HEK293T (cell line): ENCODE data around the gene MED15.

Experiments used
- CTCF ChIA-PET: fragments of 350-600 bp; formaldehyde crosslinking; extraction: SDS; loops from one replicate; lab custom pipeline; 2021; ENCODE audit warnings: antibody characterized with exemption, inconsistent platforms; lab: Yijun Ruan, JAX
- POLR2A ChIA-PET: fragments of 350-600 bp; formaldehyde crosslinking; extraction: SDS; loops from one replicate; lab custom pipeline; 2020; ENCODE audit warnings: antibody characterized with exemption, inconsistent platforms; lab: Yijun Ruan, JAX
- DNase-seq: peaks from one replicate; pipeline ENCODE4 v3.0.0; 2012; ENCODE audit warnings: mixed read lengths; ENCODE audit errors: extremely low spot score
- ARNT ChIP-seq: fragments of 450-650 bp; IDR thresholded peaks from 2 replicates; pipeline ENCODE4 v1.6.1; 2017; ENCODE audit warnings: mild to moderate bottlenecking
- BHLHE40 ChIP-seq: fragments of 450-650 bp; IDR thresholded peaks from 2 replicates; pipeline ENCODE4 v1.6.1; 2016; ENCODE audit warnings: mild to moderate bottlenecking, moderate library complexity, borderline replicate concordance
- CTBP1 ChIP-seq: fragments of 450-650 bp; IDR thresholded peaks from 2 replicates; pipeline ENCODE4 v1.6.1; 2016; ENCODE audit warnings: borderline replicate concordance
- ELF4 ChIP-seq: fragments of 450-650 bp; IDR thresholded peaks from 2 replicates; pipeline ENCODE4 v1.6.1; 2017; ENCODE audit warnings: antibody characterized with exemption
- FOXA1 ChIP-seq: fragments of 450-650 bp; IDR thresholded peaks from 2 replicates; pipeline ENCODE4 v1.6.1; 2016; ENCODE audit warnings: mild to moderate bottlenecking
- FOXK2 ChIP-seq: fragments of 450-650 bp; IDR thresholded peaks from 2 replicates; pipeline ENCODE4 v1.6.1; 2016; ENCODE audit warnings: mild to moderate bottlenecking
- FOXM1 ChIP-seq: fragments of 450-650 bp; IDR thresholded peaks from 2 replicates; pipeline ENCODE4 v1.6.1; 2017; ENCODE audit warnings: mild to moderate bottlenecking, borderline replicate concordance
- HDGF ChIP-seq: fragments of 450-650 bp; IDR thresholded peaks from 2 replicates; pipeline ENCODE4 v1.6.1; 2017; ENCODE audit warnings: antibody characterized with exemption, borderline replicate concordance
- L3MBTL2 ChIP-seq: fragments of 450-650 bp; conservative IDR thresholded peaks from 2 replicates; pipeline ENCODE4 v1.6.1; 2016; ENCODE audit warnings: mild to moderate bottlenecking
- LEF1 ChIP-seq: fragments of 450-650 bp; IDR thresholded peaks from 2 replicates; pipeline ENCODE4 v1.6.1; 2017; ENCODE audit warnings: mild to moderate bottlenecking, borderline replicate concordance
- NFRKB ChIP-seq: fragments of 450-650 bp; IDR thresholded peaks from 2 replicates; pipeline ENCODE4 v1.6.1; 2016; ENCODE audit warnings: mild to moderate bottlenecking, moderate library complexity
- PKNOX1 ChIP-seq: fragments of 450-650 bp; IDR thresholded peaks from 2 replicates; pipeline ENCODE4 v1.6.1; 2016
- SP1 ChIP-seq: fragments of 450-650 bp; IDR thresholded peaks from 2 replicates; pipeline ENCODE4 v1.6.1; 2017
- SUZ12 ChIP-seq: fragments of 450-650 bp; IDR thresholded peaks from 2 replicates; pipeline ENCODE4 v1.6.1; 2016; ENCODE audit warnings: mild to moderate bottlenecking
- TARDBP ChIP-seq: fragments of 450-650 bp; IDR thresholded peaks from 2 replicates; pipeline ENCODE4 v1.6.1; 2016
- ZNF384 ChIP-seq: fragments of 450-650 bp; IDR thresholded peaks from 2 replicates; pipeline ENCODE4 v1.6.1; 2016

The MED15 gene

GRCh38 chr22:20525048-20525447 is 17.6 kb downstream of the MED15 start:
- TF ChIP-seq ARNT (no peak), CTBP1 (no peak), L3MBTL2 (no peak), LEF1 (no peak), SUZ12 (no peak), ZNF384 (no peak)
- CTCF ChIA-PET: no interaction called here
- POLR2A ChIA-PET: no interaction called here
- DNase-seq: no peak

GRCh38 chr22:20526305-20526627 is 18.9 kb downstream of the MED15 start:
- DNase-seq: no peak
- TF ChIP-seq FOXM1 (no peak), NFRKB (no peak), FOXA1 (no peak), ZNF384 (no peak), SUZ12 (no peak), PKNOX1 (no peak), ARNT (no peak), TARDBP (no peak), L3MBTL2 (no peak), BHLHE40 (no peak), FOXK2 (no peak), CTBP1 (no peak), LEF1 (no peak), SP1 (no peak), ELF4 (no peak), HDGF (no peak)
- CTCF ChIA-PET: no interaction called here
- POLR2A ChIA-PET: no interaction called here

- DNase-seq: peak; percentile 11
- no peak for TF ChIP-seq NFRKB
- TF ChIP-seq TARDBP: no peak
- TF ChIP-seq PKNOX1: no peak
- ChIA-PET POLR2A (no interaction called here), CTCF (interaction anchor here (0.6 kb wide), 1 partner anchor 108 kb away, joined by 3 read pairs; no protein-coding TSS in a partner anchor)
These were observed 19.4 kb downstream of the MED15 start for GRCh38 chr22:20526628-20527355.

GRCh38 chr22:20528405-20528978 is 21.1 kb downstream of the MED15 start:
- no peak for TF ChIP-seq LEF1
- no peak for TF ChIP-seq L3MBTL2
- TF ChIP-seq SUZ12: no peak
- no peak for TF ChIP-seq BHLHE40
- TF ChIP-seq NFRKB: no peak
- no peak for TF ChIP-seq ELF4
- TF ChIP-seq FOXA1: no peak
- ChIA-PET POLR2A (no interaction called here), CTCF (no interaction called here)
- DNase-seq: no peak

- no peak for DNase-seq
- POLR2A ChIA-PET: no interaction called here
- CTCF ChIA-PET: no interaction called here
- TF ChIP-seq BHLHE40 (no peak), SUZ12 (no peak), ARNT (no peak), LEF1 (no peak), L3MBTL2 (no peak), PKNOX1 (no peak), HDGF (no peak)
These were observed 23.2 kb downstream of the MED15 start for GRCh38 chr22:20530368-20531153.

- CTCF ChIA-PET: no interaction called here
- POLR2A ChIA-PET: no interaction called here
- DNase-seq: no peak
- no peak for TF ChIP-seq CTBP1
- no peak for TF ChIP-seq FOXA1
- TF ChIP-seq ZNF384: no peak
- TF ChIP-seq SUZ12: no peak
- TF ChIP-seq FOXK2: no peak
- TF ChIP-seq ARNT: no peak
- no peak for TF ChIP-seq NFRKB
- TF ChIP-seq LEF1: no peak
- no peak for TF ChIP-seq PKNOX1
- no peak for TF ChIP-seq SP1
- no peak for TF ChIP-seq FOXM1
These were observed 23.7 kb downstream of the MED15 start for GRCh38 chr22:20531154-20531403.
